Measurements from ENCODE around the gene COL27A1.
"Not testable (repeated sequence)": the region's sequence is repeated elsewhere in the genome, so short reads cannot be mapped to it uniquely, and the experiment has no call there.

DNA sequence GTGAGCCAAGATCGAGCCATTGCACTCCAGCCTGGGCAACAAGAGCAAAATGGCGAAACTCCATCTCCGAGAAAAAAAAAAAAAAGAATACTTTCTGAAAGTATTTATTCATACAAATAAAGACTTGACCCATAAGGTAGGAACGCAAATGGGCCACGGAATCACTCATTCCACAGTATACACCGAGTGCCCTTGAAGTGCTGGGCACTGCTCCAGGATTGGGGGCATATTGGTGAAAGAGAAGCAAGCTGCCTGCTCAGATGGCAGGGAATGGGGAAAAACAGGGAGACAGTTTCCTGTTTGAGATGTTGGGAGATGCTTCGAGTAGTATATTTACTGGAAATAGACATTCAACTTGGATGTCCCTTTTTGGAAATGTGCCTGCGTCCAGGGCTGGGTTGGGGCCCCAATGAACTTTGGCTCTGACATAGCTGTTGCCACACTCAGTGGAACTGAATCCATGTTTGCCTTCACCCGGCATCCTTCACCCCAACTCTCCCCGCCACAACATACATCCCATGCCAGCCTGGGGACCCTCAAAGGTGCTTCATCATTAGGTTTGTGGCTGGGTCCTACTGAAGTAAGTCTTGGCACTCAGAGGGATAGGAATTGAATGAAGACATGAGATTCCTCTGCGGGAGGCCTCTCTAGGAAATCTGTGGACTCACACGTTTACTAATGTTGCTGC lies 173.7 kb downstream of the COL27A1 start:
- TF ChIP-seq, protein P1, sequence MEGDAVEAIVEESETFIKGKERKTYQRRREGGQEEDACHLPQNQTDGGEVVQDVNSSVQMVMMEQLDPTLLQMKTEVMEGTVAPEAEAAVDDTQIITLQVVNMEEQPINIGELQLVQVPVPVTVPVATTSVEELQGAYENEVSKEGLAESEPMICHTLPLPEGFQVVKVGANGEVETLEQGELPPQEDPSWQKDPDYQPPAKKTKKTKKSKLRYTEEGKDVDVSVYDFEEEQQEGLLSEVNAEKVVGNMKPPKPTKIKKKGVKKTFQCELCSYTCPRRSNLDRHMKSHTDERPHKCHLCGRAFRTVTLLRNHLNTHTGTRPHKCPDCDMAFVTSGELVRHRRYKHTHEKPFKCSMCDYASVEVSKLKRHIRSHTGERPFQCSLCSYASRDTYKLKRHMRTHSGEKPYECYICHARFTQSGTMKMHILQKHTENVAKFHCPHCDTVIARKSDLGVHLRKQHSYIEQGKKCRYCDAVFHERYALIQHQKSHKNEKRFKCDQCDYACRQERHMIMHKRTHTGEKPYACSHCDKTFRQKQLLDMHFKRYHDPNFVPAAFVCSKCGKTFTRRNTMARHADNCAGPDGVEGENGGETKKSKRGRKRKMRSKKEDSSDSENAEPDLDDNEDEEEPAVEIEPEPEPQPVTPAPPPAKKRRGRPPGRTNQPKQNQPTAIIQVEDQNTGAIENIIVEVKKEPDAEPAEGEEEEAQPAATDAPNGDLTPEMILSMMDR (IDR thresholded peaks at IDR 0.05), result not testable (repeated sequence)
- TF ChIP-seq EZH2 (IDR thresholded peaks at IDR 0.05), result not testable (repeated sequence)
